Testis (tissue), 2 donors: ENCODE results near the gene UGT1A9.

Source experiments
- POLR2A ChIP-seq: fragments of 450-650 bp; IDR thresholded peaks from one replicate; pipeline ENCODE4 v1.6.1; 2017; ENCODE audit warnings: antibody characterized with exemption, mild to moderate bottlenecking, moderate library complexity
- TF ChIP-seq, protein P1 (sequence below), 3 experiments: fragments of 450-650 bp in 2 of 3; fragments of 200-600 bp in 1 of 3; sonication (generic) in 1 of 3; IDR thresholded peaks; one replicate each; pipeline ENCODE4 v1.5.1; 2016 to 2019; ENCODE audit warnings: antibody characterized with exemption in 3 of 3, mild to moderate bottlenecking in 2 of 3, moderate library complexity in 1 of 3

DNA sequence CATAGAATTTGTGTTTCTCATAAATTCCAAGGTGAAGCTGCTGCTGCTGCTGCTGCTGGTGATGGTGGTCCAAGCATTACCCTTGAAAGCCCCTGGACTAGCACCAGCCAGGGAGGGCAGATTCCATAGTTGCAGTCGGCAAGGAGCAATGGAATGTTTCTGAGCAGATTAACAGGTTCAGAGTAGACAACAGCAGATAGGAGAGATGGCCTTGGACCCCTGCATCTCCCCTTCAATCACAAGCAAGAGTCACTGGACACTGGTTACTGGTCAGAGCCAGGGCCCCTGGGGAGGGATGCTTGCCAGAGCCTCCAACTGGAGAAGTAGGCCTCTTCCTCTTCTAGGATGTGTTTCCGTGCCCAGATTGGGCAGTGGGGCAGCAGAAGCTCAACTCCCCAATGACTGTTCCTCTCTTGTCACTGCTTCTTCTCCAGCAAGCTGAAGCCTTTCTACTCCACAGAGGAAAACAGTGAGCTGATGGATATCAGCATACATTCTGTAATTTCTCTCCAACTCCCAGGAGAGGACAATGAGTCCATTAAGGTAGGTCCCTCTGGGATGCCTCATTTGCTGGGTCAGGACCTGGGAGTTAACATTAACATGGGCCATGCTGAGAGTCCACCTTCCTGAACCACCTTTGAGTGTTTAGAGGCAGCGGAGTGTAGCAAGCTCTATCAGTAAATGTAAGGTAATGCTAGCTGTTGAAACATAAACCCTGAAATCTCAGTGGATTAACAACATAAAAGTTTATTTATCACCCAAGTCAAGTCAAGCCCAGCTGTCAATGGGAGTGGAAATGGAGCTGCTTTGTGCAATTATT, 141.7 kb downstream of the UGT1A9 start:
- TF ChIP-seq, protein P1, sequence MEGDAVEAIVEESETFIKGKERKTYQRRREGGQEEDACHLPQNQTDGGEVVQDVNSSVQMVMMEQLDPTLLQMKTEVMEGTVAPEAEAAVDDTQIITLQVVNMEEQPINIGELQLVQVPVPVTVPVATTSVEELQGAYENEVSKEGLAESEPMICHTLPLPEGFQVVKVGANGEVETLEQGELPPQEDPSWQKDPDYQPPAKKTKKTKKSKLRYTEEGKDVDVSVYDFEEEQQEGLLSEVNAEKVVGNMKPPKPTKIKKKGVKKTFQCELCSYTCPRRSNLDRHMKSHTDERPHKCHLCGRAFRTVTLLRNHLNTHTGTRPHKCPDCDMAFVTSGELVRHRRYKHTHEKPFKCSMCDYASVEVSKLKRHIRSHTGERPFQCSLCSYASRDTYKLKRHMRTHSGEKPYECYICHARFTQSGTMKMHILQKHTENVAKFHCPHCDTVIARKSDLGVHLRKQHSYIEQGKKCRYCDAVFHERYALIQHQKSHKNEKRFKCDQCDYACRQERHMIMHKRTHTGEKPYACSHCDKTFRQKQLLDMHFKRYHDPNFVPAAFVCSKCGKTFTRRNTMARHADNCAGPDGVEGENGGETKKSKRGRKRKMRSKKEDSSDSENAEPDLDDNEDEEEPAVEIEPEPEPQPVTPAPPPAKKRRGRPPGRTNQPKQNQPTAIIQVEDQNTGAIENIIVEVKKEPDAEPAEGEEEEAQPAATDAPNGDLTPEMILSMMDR (IDR thresholded peaks at IDR 0.05): no peak
- no peak for TF ChIP-seq POLR2A
